Mesenchymal stem cell (in vitro differentiated cells and primary cell): ENCODE measurements around the gene TLK1.

Experiments used
- DNase-seq: peaks from one replicate; pipeline ENCODE4 v3.0.0-alpha.2; 2013
- H2AFZ ChIP-seq: one replicate; pipeline ENCODE4 v1.6.1; 2013; ENCODE audit warnings: low read depth, mild to moderate bottlenecking, control low read depth, inconsistent platforms, low read length, moderate library complexity
- H2AK5ac ChIP-seq: 2 replicates; pipeline ENCODE4 v1.6.1; 2013; ENCODE audit warnings: low read length, moderate library complexity, mild to moderate bottlenecking, inconsistent platforms; ENCODE audit not compliant: severe bottlenecking
- H2BK120ac ChIP-seq: one replicate; pipeline ENCODE4 v1.6.1; 2013; ENCODE audit warnings: low read depth, mild to moderate bottlenecking, inconsistent platforms, low read length, moderate library complexity
- H2BK12ac ChIP-seq, 2 experiments: one replicate each; pipeline ENCODE4 v1.6.1; 2013; ENCODE audit warnings: inconsistent platforms in 2 of 2, low read length in 2 of 2, mild to moderate bottlenecking in 2 of 2, moderate library complexity in 2 of 2, control low read depth in 1 of 2
- H2BK15ac ChIP-seq: one replicate; pipeline ENCODE4 v1.6.1; 2013; ENCODE audit warnings: mild to moderate bottlenecking, low read depth, inconsistent platforms; ENCODE audit not compliant: poor library complexity, severe bottlenecking
- H2BK5ac ChIP-seq: 2 replicates; pipeline ENCODE4 v1.6.1; 2013; ENCODE audit warnings: low read depth, mild to moderate bottlenecking, low read length, control low read depth, inconsistent platforms; ENCODE audit not compliant: poor library complexity, severe bottlenecking
- H3K14ac ChIP-seq, 2 experiments: one replicate each; pipeline ENCODE4 v1.6.1; 2013; ENCODE audit warnings: inconsistent platforms in 2 of 2, low read length in 2 of 2, control low read depth in 1 of 2, mild to moderate bottlenecking in 1 of 2, moderate library complexity in 1 of 2
- H3K18ac ChIP-seq, 2 experiments: one replicate each; pipeline ENCODE4 v1.6.1; 2013; ENCODE audit warnings: inconsistent platforms in 2 of 2, low read length in 2 of 2, control low read depth in 1 of 2, low read depth in 1 of 2, mild to moderate bottlenecking in 1 of 2
- H3K23ac ChIP-seq, 2 experiments: one replicate each; pipeline ENCODE4 v1.6.1; 2013; ENCODE audit warnings: inconsistent platforms in 2 of 2, low read length in 2 of 2, mild to moderate bottlenecking in 2 of 2, moderate library complexity in 2 of 2, control low read depth in 1 of 2
- H3K27ac ChIP-seq: 2 replicates; pipeline ENCODE4 v1.5.1; 2013; ENCODE audit warnings: mild to moderate bottlenecking, moderate library complexity, low read length, control low read depth, inconsistent platforms; ENCODE audit not compliant: poor library complexity, severe bottlenecking
- H3K27me3 ChIP-seq, 2 experiments: 2 replicates each; pipeline versions ENCODE4 v1.6.1 to v1.7.0; 2013; ENCODE audit warnings: low read length in 2 of 2, mild to moderate bottlenecking in 2 of 2, moderate library complexity in 2 of 2, control low read depth in 1 of 2, inconsistent platforms in 1 of 2; ENCODE audit not compliant: control insufficient read depth in 1 of 2, insufficient read depth in 1 of 2
- H3K36me3 ChIP-seq, 2 experiments: 2 replicates each; pipeline versions ENCODE4 v1.6.1 to v1.7.0; 2013; ENCODE audit warnings: low read length in 2 of 2, control low read depth in 1 of 2, inconsistent platforms in 1 of 2, low read depth in 1 of 2, mild to moderate bottlenecking in 1 of 2; ENCODE audit not compliant: insufficient read depth in 2 of 2, control insufficient read depth in 1 of 2
- H3K4ac ChIP-seq, 2 experiments: one replicate each; pipeline ENCODE4 v1.6.1; 2013; ENCODE audit warnings: inconsistent platforms in 2 of 2, low read length in 2 of 2, mild to moderate bottlenecking in 2 of 2, moderate library complexity in 2 of 2, control low read depth in 1 of 2, low read depth in 1 of 2
- H3K4me1 ChIP-seq: 2 replicates; pipeline ENCODE4 v1.6.1; 2013; ENCODE audit warnings: low read depth, low read length, control low read depth; ENCODE audit not compliant: control insufficient read depth, insufficient read depth
- H3K4me2 ChIP-seq: 2 replicates; pipeline ENCODE4 v1.6.1; 2013; ENCODE audit warnings: low read length, mild to moderate bottlenecking, inconsistent platforms; ENCODE audit not compliant: poor library complexity, severe bottlenecking
- H3K4me3 ChIP-seq, 2 experiments: 2 replicates each; pipeline versions ENCODE4 v1.5.1 to v1.7.0; 2013; ENCODE audit warnings: low read length in 2 of 2, mild to moderate bottlenecking in 2 of 2, control low read depth in 1 of 2, low read depth in 1 of 2; ENCODE audit not compliant: insufficient read depth in 1 of 2
- H3K79me1 ChIP-seq: replicated peaks from 2 replicates; pipeline ENCODE4 v1.6.1; 2013; ENCODE audit warnings: mild to moderate bottlenecking, control low read depth, low read length, inconsistent platforms; ENCODE audit not compliant: poor library complexity, severe bottlenecking
- H3K9ac ChIP-seq: 2 replicates; pipeline ENCODE4 v1.7.0; 2013; ENCODE audit warnings: mild to moderate bottlenecking, low read length, moderate library complexity
- H3K9me3 ChIP-seq: 2 replicates; pipeline ENCODE4 v1.7.0; 2013; ENCODE audit warnings: mild to moderate bottlenecking, low read length; ENCODE audit not compliant: control insufficient read depth
- H4K8ac ChIP-seq: one replicate; pipeline ENCODE4 v1.6.1; 2013; ENCODE audit warnings: inconsistent platforms, mild to moderate bottlenecking, low read length, moderate library complexity
- H4K91ac ChIP-seq: one replicate; pipeline ENCODE4 v1.6.1; 2013; ENCODE audit warnings: mild to moderate bottlenecking, low read length, inconsistent platforms
- WGBS: methylation state at CpG from one replicate; pipeline ENCODE4 v1.1.7; 2013; ENCODE audit warnings: mixed read lengths; 5-methylcytosine and 5-hydroxymethylcytosine counted together

The TLK1 gene

DNA sequence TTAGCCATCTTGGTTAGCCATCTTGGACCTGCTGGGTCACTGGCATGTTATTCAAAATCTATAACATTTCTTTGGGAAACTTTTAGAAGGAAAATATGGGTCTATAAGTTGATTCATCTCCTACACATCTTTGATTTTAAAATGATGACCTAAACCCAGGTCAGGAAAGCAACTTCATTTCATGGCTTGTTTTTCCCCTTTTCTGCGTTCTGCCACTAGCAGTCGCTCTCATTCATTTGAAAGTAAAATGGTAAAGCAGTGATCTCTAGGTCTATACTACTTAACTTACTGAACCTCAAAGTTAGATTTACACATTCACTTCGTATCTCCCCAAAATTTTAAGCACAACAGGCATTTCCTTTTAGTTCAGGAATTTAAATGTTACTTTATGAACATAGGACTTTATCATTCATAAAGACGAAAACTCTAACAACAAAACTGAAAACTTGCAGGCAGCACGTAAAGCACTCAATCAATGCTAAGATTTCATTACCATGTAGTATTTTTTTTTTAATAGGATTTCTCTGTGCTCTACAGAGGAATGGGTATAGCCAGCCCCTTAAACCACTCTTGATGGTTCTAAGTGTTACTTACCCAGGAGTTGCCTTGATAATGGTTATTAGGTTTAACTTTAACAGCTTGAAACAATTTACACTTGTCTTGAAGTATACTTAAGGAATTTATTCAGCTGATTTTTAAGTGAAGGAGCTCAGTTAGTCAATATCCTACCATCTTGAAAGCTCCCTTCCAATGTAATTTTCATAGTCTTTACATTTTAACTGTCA lies 169.1 kb downstream of the TLK1 start:
- Histone ChIP-seq H3K79me1 (no peaks in the 10 kb centered on the region), H2BK15ac (no peak overlapping the region), H3K14ac (no peak overlapping the region), H3K4me2 (no peak overlapping the region), H3K23ac (no peak overlapping the region), H3K27me3 (no peaks in the 10 kb centered on the region), H2BK5ac (no peak overlapping the region), H4K8ac (no peak overlapping the region), H3K4me1 (no peaks in the 10 kb centered on the region), H3K9me3 (no peaks in the 10 kb centered on the region), H4K91ac (no peak overlapping the region), H3K36me3 (peaks cover 19 to 84% of the 10 kb centered on the region in 2 experiments), H2AK5ac (no peak overlapping the region), H2AFZ (no peak overlapping the region), H3K9ac (no peak overlapping the region), H3K4ac (no peak overlapping the region), H2BK12ac (no peak overlapping the region), H3K4me3 (no peak overlapping the region), H3K18ac (no peak overlapping the region), H3K27ac (no peak overlapping the region), H2BK120ac (no peak overlapping the region)
- 92% methylated on average over 2 of the region's 5 CpGs for WGBS
- DNase-seq, result no peak

DNA sequence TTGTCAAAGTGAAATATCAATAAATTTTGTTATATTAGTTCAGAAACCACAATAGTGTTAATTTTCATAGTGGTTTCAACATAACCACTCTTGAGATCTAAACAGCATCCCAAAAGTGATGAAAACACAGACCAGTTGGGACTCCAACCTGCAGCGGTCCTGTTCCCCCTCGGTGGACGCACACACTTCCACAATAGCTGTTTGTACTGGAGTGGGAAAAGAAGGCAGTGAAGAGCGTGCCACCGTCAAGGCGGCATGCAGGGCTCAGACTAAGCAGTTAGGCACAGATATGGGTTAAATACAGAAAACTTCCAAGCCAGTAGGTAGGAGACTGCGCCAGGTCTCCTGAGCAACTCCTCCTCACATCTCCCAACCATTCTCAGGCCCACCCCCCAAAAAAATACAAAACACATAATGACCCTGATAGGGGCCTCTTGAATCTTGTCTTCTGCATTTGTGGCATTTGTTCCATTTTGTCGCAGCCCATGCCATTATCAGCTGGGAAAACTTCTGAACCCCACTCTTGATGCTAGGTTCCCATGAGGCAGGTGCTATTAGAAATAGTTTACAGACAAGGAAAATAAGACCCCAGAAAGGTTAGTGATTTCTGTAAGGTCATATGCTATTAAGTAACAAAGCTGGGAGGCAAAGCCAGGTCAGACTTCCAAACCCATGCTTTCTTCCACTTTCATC lies 174.0 kb downstream of the TLK1 start:
- 97% methylated on average over 8 of the region's 8 CpGs for WGBS

DNA sequence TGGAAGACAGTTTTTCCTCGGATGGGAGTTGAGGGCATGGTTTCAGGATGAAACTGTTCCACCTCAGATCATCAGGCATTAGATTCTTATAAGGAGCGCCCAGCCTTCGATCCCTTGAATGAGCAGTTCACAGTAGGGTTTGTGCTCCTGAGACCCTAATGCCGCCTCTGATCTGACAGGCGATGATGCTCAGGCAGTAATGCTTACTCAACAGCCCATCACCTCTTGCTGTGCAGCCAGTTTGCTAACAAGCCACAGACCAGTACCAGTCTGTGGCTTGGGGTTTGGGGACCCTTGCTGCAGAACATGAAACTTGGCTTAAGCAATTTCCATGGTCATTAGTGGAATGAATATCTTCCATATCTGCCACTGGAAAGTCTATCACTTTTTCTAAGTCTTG lies 175.3 kb downstream of the TLK1 start:
- no peak overlapping the region for H3K4me2 ChIP-seq
- no peak overlapping the region for H3K14ac ChIP-seq
- H3K9ac ChIP-seq, result no peak overlapping the region
- no peak overlapping the region for H3K4me3 ChIP-seq
- H3K27ac ChIP-seq, result no peak overlapping the region
- no peaks in the 10 kb centered on the region for H3K9me3 ChIP-seq
- no peak overlapping the region for H3K4ac ChIP-seq
- no peak overlapping the region for H2BK5ac ChIP-seq
- no peak for DNase-seq
- H3K79me1 ChIP-seq, result no peaks in the 10 kb centered on the region
- no peaks in the 10 kb centered on the region for H3K27me3 ChIP-seq
- no peak overlapping the region for H4K8ac ChIP-seq
- H3K4me1 ChIP-seq, result no peaks in the 10 kb centered on the region
- H3K23ac ChIP-seq, result no peak overlapping the region
- H2AFZ ChIP-seq, result no peak overlapping the region
- 87% methylated on average over 5 of the region's 5 CpGs for WGBS
- H3K36me3 ChIP-seq, result peaks cover 15 to 25% of the 10 kb centered on the region in 2 experiments
- no peak overlapping the region for H3K18ac ChIP-seq
- H2BK120ac ChIP-seq, result no peak overlapping the region
- no peak overlapping the region for H2AK5ac ChIP-seq
- H2BK12ac ChIP-seq, result no peak overlapping the region
- H2BK15ac ChIP-seq, result no peak overlapping the region
- H4K91ac ChIP-seq, result no peak overlapping the region

More for the DNA sequence above, 174.0 kb downstream of the TLK1 start:
- no peak overlapping the region for H2AK5ac ChIP-seq
- H3K4me2 ChIP-seq, result no peak overlapping the region
- H4K91ac ChIP-seq, result no peak overlapping the region
- no peak overlapping the region for H3K23ac ChIP-seq
- peaks cover 15 to 37% of the 10 kb centered on the region in 2 experiments for H3K36me3 ChIP-seq
- H3K18ac ChIP-seq, result no peak overlapping the region
- no peak overlapping the region for H3K9ac ChIP-seq
- no peaks in the 10 kb centered on the region for H3K27me3 ChIP-seq
- H3K4me3 ChIP-seq, result no peak overlapping the region
- H3K27ac ChIP-seq, result no peak overlapping the region
- DNase-seq, result no peak
- no peaks in the 10 kb centered on the region for H3K4me1 ChIP-seq
- no peak overlapping the region for H3K14ac ChIP-seq
- H2BK15ac ChIP-seq, result no peak overlapping the region
- no peak overlapping the region for H3K4ac ChIP-seq
- no peak overlapping the region for H2AFZ ChIP-seq
- no peak overlapping the region for H2BK5ac ChIP-seq
- H2BK120ac ChIP-seq, result no peak overlapping the region
- no peaks in the 10 kb centered on the region for H3K9me3 ChIP-seq
- no peak overlapping the region for H2BK12ac ChIP-seq
- H4K8ac ChIP-seq, result no peak overlapping the region
- H3K79me1 ChIP-seq, result no peaks in the 10 kb centered on the region

DNA sequence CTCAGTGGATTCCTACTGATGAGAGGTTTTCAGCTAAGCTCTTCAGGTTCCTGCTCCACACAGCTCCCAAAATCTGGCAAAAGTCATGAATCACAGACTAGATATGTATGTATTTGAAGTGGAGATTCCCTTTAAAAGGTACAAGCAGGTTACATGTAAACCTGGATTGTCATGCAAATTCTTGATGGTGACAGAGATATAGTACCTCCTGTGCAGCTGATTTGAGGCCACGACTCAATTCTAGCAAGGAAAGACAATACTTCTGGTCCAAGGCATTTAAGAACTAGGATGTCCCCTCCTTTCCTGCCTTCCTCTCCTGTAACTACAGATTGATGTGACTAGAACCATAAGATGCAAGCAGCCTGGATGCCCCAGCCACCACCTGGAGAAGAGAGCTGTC lies 176.6 kb downstream of the TLK1 start:
- H4K91ac ChIP-seq, result no peak overlapping the region
- no peak overlapping the region for H2AFZ ChIP-seq
- H3K4me2 ChIP-seq, result no peak overlapping the region
- H3K23ac ChIP-seq, result no peak overlapping the region
- H3K27ac ChIP-seq, result no peak overlapping the region
- H2BK15ac ChIP-seq, result no peak overlapping the region
- no peaks in the 10 kb centered on the region for H3K9me3 ChIP-seq
- H3K18ac ChIP-seq, result no peak overlapping the region
- H2BK5ac ChIP-seq, result no peak overlapping the region
- no peak overlapping the region for H3K4ac ChIP-seq
- no peak overlapping the region for H2BK12ac ChIP-seq
- WGBS, result 80% methylated on average over 1 of the region's 1 CpG
- H4K8ac ChIP-seq, result no peak overlapping the region
- H3K4me3 ChIP-seq, result no peak overlapping the region
- H2AK5ac ChIP-seq, result no peak overlapping the region
- DNase-seq, result no peak
- H3K4me1 ChIP-seq, result no peaks in the 10 kb centered on the region
- no peak overlapping the region for H2BK120ac ChIP-seq
- no peak overlapping the region for H3K9ac ChIP-seq
- peaks cover 11 to 17% of the 10 kb centered on the region in 2 experiments for H3K36me3 ChIP-seq
- H3K14ac ChIP-seq, result no peak overlapping the region
- H3K27me3 ChIP-seq, result no peaks in the 10 kb centered on the region
- H3K79me1 ChIP-seq, result no peaks in the 10 kb centered on the region
